ENCODE measurements around the gene SMCO4. TPM values are rescaled to one million over a fixed set of nuclear protein-coding genes. Genes with fewer than 3 reads are reported as not detected.

Gene SMCO4
- total and polyA plus RNA-seq, 2 donors (not counting 1 experiment from before 2014, with no cell fraction given): 8.2 to 8.6 TPM

- Histone ChIP-seq H3K4me2 (ENCODE audit: extremely low read depth, insufficient read depth, low read length) (no peak overlapping the region), H4K20me1 (ENCODE audit: control insufficient read depth, extremely low read depth, insufficient read depth, low read length) (no peaks in the 10 kb centered on the region), H3K9me3 (ENCODE audit: control insufficient read depth, insufficient read depth, low read depth, low read length) (no peaks in the 10 kb centered on the region), H3K79me2 (ENCODE audit: control insufficient read depth, insufficient read depth, low read length) (no peaks in the 10 kb centered on the region), H3K4me1 (ENCODE audit: control insufficient read depth, extremely low read depth, insufficient read depth, low read length) (no peaks in the 10 kb centered on the region), H3K27ac (ENCODE audit: insufficient read depth, low read length) (no peak overlapping the region), H3K27me3 (ENCODE audit: control insufficient read depth, insufficient read depth, low read length) (peaks cover 3% of the 10 kb centered on the region), H3K9ac (ENCODE audit: insufficient read depth, low read length) (no peak overlapping the region), H3K36me3 (ENCODE audit: control insufficient read depth, insufficient read depth, low read length) (no peaks in the 10 kb centered on the region), H3K4me3 (replicated peaks in 1 of 4; ENCODE audit: control extremely low read depth in 1 of 4, insufficient read depth in 1 of 4, low read depth in 3 of 4, low read length in 4 of 4) (no peak overlapping the region), H2AFZ (ENCODE audit: low read length) (no peak overlapping the region)
- no peak for DNase-seq (ENCODE audit: low read depth in 2 of 2)
- TF ChIP-seq CTCF (conservative IDR thresholded peaks at IDR 0.05 in 1 of 2, IDR thresholded peaks at IDR 0.05 in 1 of 2; ENCODE audit: low read depth in 1 of 2, low read length in 2 of 2) (no peak), EZH2 (IDR thresholded peaks at IDR 0.05; ENCODE audit: low read length, missing control alignments) (no peak)
Observed at GRCh38 chr11:93548679-93549319, 5.6 kb upstream of the SMCO4 start.

- DNase-seq (ENCODE audit: low read depth in 2 of 2): no peak
- H3K27ac ChIP-seq (ENCODE audit: insufficient read depth, low read length): no peak overlapping the region
- H3K4me1 ChIP-seq (ENCODE audit: control insufficient read depth, extremely low read depth, insufficient read depth, low read length): peaks cover 2% of the 10 kb centered on the region
- no peaks in the 10 kb centered on the region for H4K20me1 ChIP-seq (ENCODE audit: control insufficient read depth, extremely low read depth, insufficient read depth, low read length)
- no peak overlapping the region for H3K4me3 ChIP-seq (replicated peaks in 1 of 4; ENCODE audit: control extremely low read depth in 1 of 4, insufficient read depth in 1 of 4, low read depth in 3 of 4, low read length in 4 of 4)
- H3K4me2 ChIP-seq (ENCODE audit: extremely low read depth, insufficient read depth, low read length): no peak overlapping the region
- peaks cover 3% of the 10 kb centered on the region for H3K27me3 ChIP-seq (ENCODE audit: control insufficient read depth, insufficient read depth, low read length)
- H2AFZ ChIP-seq (ENCODE audit: low read length): no peak overlapping the region
- TF ChIP-seq CTCF (conservative IDR thresholded peaks at IDR 0.05 in 1 of 2, IDR thresholded peaks at IDR 0.05 in 1 of 2; ENCODE audit: low read depth in 1 of 2, low read length in 2 of 2) (no peak), EZH2 (IDR thresholded peaks at IDR 0.05; ENCODE audit: low read length, missing control alignments) (no peak)
- H3K36me3 ChIP-seq (ENCODE audit: control insufficient read depth, insufficient read depth, low read length): no peaks in the 10 kb centered on the region
- H3K9me3 ChIP-seq (ENCODE audit: control insufficient read depth, insufficient read depth, low read depth, low read length): no peaks in the 10 kb centered on the region
- H3K79me2 ChIP-seq (ENCODE audit: control insufficient read depth, insufficient read depth, low read length): no peaks in the 10 kb centered on the region
- no peak overlapping the region for H3K9ac ChIP-seq (ENCODE audit: insufficient read depth, low read length)
Observed at GRCh38 chr11:93547773-93548172, 4.6 kb upstream of the SMCO4 start.

GRCh38 chr11:93547028-93547427 is 3.8 kb upstream of the SMCO4 start:
- H3K4me3 ChIP-seq (replicated peaks in 1 of 4; ENCODE audit: control extremely low read depth in 1 of 4, insufficient read depth in 1 of 4, low read depth in 3 of 4, low read length in 4 of 4): no peak overlapping the region
- H3K4me1 ChIP-seq (ENCODE audit: control insufficient read depth, extremely low read depth, insufficient read depth, low read length): peaks cover 6% of the 10 kb centered on the region
- TF ChIP-seq CTCF (conservative IDR thresholded peaks at IDR 0.05 in 1 of 2, IDR thresholded peaks at IDR 0.05 in 1 of 2; ENCODE audit: low read depth in 1 of 2, low read length in 2 of 2): no peak
- H2AFZ ChIP-seq (ENCODE audit: low read length): no peak overlapping the region
- H3K27ac ChIP-seq (ENCODE audit: insufficient read depth, low read length): no peak overlapping the region
- H3K9me3 ChIP-seq (ENCODE audit: control insufficient read depth, insufficient read depth, low read depth, low read length): no peaks in the 10 kb centered on the region
- peaks cover 3% of the 10 kb centered on the region for H3K27me3 ChIP-seq (ENCODE audit: control insufficient read depth, insufficient read depth, low read length)
- no peak for DNase-seq (ENCODE audit: low read depth in 2 of 2)
- no peaks in the 10 kb centered on the region for H3K79me2 ChIP-seq (ENCODE audit: control insufficient read depth, insufficient read depth, low read length)
- H4K20me1 ChIP-seq (ENCODE audit: control insufficient read depth, extremely low read depth, insufficient read depth, low read length): no peaks in the 10 kb centered on the region
- H3K9ac ChIP-seq (ENCODE audit: insufficient read depth, low read length): no peak overlapping the region
- H3K4me2 ChIP-seq (ENCODE audit: extremely low read depth, insufficient read depth, low read length): no peak overlapping the region
- H3K36me3 ChIP-seq (ENCODE audit: control insufficient read depth, insufficient read depth, low read length): no peaks in the 10 kb centered on the region
